GM21447 (cell line): Measurements from ENCODE around the gene AHI1.
"Not testable (repeated sequence)": the region's sequence is repeated elsewhere in the genome, so short reads cannot be mapped to it uniquely, and the experiment has no call there.

ENCODE experiments used
- ATAC-seq: cut with Tn5 transposase; IDR thresholded peaks from one replicate; pipeline ENCODE4 v1.9.1; 2021; ENCODE audit not compliant: unreplicated experiment

AHI1 gene

GRCh38 chr6:135506270-135506997, 8.9 kb upstream of the AHI1 start:
- peak; percentile 94 for ATAC-seq

- ATAC-seq = no peak
Measured at GRCh38 chr6:135505648-135506047, 8.1 kb upstream of the AHI1 start.

GRCh38 chr6:135505222-135505621, 7.7 kb upstream of the AHI1 start:
- no peak for ATAC-seq

- ATAC-seq = no peak
Measured at GRCh38 chr6:135504734-135505133, 7.2 kb upstream of the AHI1 start.

- ATAC-seq = no peak
Measured at GRCh38 chr6:135503703-135504475, 6.3 kb upstream of the AHI1 start.

- ATAC-seq = no peak
Measured at GRCh38 chr6:135499441-135500340, 2.2 kb upstream of the AHI1 start.

- peak; percentile 45 for ATAC-seq
Measured at GRCh38 chr6:135498185-135498841, 773 bp upstream of the AHI1 start.

- ATAC-seq = no peak
Measured at GRCh38 chr6:135496800-135497411, 634 bp downstream of the AHI1 start.

- no peak for ATAC-seq
Measured at GRCh38 chr6:135493218-135493961, 4.2 kb downstream of the AHI1 start.

- no peak for ATAC-seq
Measured at GRCh38 chr6:135490381-135490780, 7.2 kb downstream of the AHI1 start.

- ATAC-seq = no peak
Measured at GRCh38 chr6:135488023-135488422, 9.5 kb downstream of the AHI1 start.

- not testable (repeated sequence) for ATAC-seq
Measured at GRCh38 chr6:135483903-135484302, 13.6 kb downstream of the AHI1 start.

- ATAC-seq = no peak
Measured at GRCh38 chr6:135481783-135482369, 15.7 kb downstream of the AHI1 start.

- no peak for ATAC-seq
Measured at GRCh38 chr6:135479601-135480000, 17.9 kb downstream of the AHI1 start.

- no peak for ATAC-seq
Measured at GRCh38 chr6:135478626-135479025, 18.9 kb downstream of the AHI1 start.

- no peak for ATAC-seq
Measured at GRCh38 chr6:135475292-135475886, 22.2 kb downstream of the AHI1 start.

GRCh38 chr6:135474362-135474761, 23.2 kb downstream of the AHI1 start:
- no peak for ATAC-seq

GRCh38 chr6:135465903-135466302, 31.6 kb downstream of the AHI1 start:
- no peak for ATAC-seq

- ATAC-seq = peak; percentile 75
Measured at GRCh38 chr6:135465307-135465706, 32.2 kb downstream of the AHI1 start.
